ENCODE data around the gene LYPLAL1.
"Not testable (repeated sequence)": the region's sequence is repeated elsewhere in the genome, so short reads cannot be mapped to it uniquely, and the experiment has no call there.

Gene LYPLAL1

GRCh38 chr1:219244864-219245263, 71.2 kb downstream of the LYPLAL1 start:
- no peak for TF ChIP-seq CTCF (IDR thresholded peaks at IDR 0.05)
- DNase-seq (ENCODE audit: low spot score), result no peak
- H3K4me3 ChIP-seq, result no peak overlapping the region
- H3K27ac ChIP-seq, result no peak overlapping the region

- no peak for DNase-seq (ENCODE audit: low spot score)
- Histone ChIP-seq H3K27ac (no peak overlapping the region), H3K4me3 (no peak overlapping the region)
- no peak for TF ChIP-seq CTCF (IDR thresholded peaks at IDR 0.05)
Observed at GRCh38 chr1:219247441-219247840, 73.8 kb downstream of the LYPLAL1 start.

GRCh38 chr1:219250468-219250867, 76.8 kb downstream of the LYPLAL1 start:
- DNase-seq (ENCODE audit: low spot score); H3K4me3 ChIP-seq; H3K27ac ChIP-seq: not testable (repeated sequence)

DNA sequence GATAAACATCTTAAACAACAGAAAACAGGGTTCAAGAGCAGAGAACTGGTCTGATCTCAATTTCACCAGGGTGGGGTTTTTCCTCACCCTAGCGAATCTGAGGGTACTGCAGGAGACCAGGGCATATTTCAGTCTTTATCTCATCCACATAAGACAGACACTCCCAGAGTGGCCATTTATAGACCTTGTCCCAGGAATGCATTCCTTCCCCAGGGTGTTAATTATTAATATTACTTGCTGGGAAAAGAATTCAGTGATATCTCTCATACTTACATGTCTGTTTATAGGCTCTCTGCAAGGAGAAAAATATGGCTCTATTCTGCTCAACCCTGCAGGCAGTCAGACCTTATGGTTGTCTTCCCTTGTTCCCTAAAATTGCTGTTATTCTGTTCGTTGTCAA, 84.1 kb downstream of the LYPLAL1 start:
- H3K27ac ChIP-seq, result no peak overlapping the region
- H3K4me3 ChIP-seq, result no peak overlapping the region
- DNase-seq (ENCODE audit: low spot score), result no peak
- TF ChIP-seq CTCF (IDR thresholded peaks at IDR 0.05), result no peak

GRCh38 chr1:219261454-219261853, 87.8 kb downstream of the LYPLAL1 start:
- no peak for DNase-seq (ENCODE audit: low spot score)
- Histone ChIP-seq H3K27ac (no peak overlapping the region), H3K4me3 (no peak overlapping the region)
- no peak for TF ChIP-seq CTCF (IDR thresholded peaks at IDR 0.05)
